Urothelium cell line (cell line): ENCODE results near the gene FAM3A.
A peak's percentile ranks its signal among the peaks of the same experiment; 100 is the strongest.

Experiments used
- DNase-seq: peaks from one replicate; pipeline ENCODE4 v3.0.0; 2011; ENCODE audit warnings: low spot score, mixed read lengths
- FAIRE-seq: peaks from 2 replicates; lab custom pipeline; 2011; peaks lifted over from hg19 to GRCh38; lab: Jason Lieb, UNC

The FAM3A gene

GRCh38 chrX:154534526-154535322 lies 18.7 kb upstream of the FAM3A start:
- peak; percentile 90 for FAIRE-seq

DNA sequence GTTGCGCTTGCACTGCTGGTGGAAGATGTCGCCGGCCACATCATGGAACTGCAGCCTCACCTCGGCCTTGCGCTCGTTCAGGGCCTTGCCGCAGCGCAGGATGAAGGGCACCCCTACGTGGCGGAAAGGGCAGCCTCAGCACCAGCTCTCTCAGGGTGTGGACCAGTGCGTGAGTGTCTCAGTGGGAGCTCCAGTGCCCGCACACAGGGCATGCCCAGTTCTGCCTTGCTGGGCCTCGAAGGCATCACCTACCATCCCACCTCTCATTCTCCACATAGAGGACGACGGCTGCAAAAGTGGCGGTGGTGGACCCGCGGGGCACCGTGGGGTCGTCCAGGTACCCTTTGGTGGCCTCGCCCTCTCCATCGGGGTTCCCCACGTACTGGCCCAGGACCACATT lies 16.7 kb upstream of the FAM3A start:
- FAIRE-seq (no peak), DNase-seq (no peak)

More at GRCh38 chrX:154534526-154535322, 18.7 kb upstream of the FAM3A start:
- peak; percentile 80 for DNase-seq

DNA sequence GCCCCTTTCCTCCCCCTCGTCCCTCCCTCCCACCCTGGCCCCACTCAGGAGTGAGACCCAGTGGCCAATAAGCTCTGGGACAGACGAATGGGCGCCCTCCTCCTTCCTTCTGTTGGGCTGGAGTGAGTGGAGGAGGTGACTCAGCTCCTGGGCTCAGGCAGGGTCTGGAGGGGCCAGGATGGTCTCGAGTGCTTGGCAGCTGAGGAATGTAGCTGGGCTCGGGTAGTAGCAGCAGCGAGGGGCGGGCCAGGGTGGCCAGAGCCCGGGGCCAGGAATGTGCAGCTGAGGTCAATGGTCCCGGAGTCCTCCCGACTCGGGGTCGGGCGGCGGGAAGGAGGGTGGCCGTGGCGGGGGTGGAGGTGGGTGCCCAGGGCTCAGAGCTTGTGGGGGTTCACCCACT lies 15.6 kb upstream of the FAM3A start:
- FAIRE-seq, result no peak

GRCh38 chrX:154530286-154530685 lies 14.3 kb upstream of the FAM3A start:
- no peak for DNase-seq
- no peak for FAIRE-seq

More for the DNA sequence above, 15.6 kb upstream of the FAM3A start:
- DNase-seq, result no peak

DNA sequence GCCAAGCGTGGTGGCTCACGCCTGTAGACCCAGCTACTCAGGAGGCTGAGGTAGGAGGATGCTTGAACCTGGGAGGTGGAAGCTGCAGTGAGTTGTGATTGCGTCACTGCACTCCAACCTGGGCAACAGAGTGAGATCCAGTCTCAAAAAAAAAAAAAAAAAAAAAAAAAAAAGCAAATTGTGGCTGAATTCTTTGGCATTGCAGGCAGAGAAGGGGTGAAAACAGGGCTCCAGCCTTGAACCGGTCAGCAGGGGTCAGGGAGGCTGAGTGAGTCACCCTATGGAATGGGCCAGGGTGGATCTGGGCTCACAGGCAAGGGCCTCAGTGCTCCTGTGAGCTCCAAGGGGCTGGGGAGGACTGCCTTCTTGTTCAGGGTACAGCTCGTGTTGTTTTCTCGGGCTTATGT lies 13.2 kb upstream of the FAM3A start:
- DNase-seq, result no peak
- FAIRE-seq, result no peak

- peak; percentile 72 for DNase-seq
- no peak for FAIRE-seq
Observed at GRCh38 chrX:154526901-154527675, 11.1 kb upstream of the FAM3A start.

DNA sequence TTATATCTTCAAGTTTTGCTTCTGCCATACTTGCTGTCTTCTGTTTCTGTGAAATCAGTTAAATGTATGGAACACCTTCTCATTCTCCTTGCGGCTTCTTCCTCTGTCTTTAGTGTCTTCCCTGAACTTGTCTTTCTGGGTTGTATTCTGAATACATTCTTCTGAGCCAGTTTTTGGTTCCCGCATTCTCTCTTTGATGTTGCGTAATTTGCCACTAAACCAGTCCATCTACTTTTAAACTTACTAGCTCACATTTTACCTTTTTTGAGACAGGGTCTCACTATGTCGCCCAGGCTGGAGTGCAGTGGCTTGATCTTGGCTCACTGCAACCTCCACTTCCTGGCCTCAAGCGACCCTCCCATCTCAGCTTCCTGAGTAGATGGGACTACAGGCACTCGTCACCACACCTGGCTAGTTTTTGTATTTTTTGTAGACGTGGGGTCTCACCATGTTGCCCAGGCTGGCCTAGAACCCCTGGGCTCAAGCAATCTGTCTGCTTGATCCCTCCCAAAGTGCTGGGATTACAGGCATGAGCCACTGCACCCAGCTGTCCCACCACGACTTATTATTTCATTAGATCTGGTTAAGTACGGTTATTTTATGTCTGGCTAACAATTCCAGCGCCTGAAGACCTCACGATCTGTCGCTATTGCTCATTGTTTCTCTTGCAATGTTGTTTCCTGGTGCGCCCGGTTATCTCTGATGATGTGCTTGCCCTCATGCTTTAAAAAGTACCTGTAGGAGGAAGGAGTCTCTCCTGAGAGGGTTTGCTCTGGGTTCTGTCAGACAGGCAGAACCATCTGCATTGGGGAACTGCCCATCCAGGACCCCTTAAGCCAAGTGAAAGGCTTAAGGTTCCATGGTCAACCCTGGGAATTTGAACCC lies 9.8 kb upstream of the FAM3A start:
- DNase-seq (no peak), FAIRE-seq (no peak)

DNA sequence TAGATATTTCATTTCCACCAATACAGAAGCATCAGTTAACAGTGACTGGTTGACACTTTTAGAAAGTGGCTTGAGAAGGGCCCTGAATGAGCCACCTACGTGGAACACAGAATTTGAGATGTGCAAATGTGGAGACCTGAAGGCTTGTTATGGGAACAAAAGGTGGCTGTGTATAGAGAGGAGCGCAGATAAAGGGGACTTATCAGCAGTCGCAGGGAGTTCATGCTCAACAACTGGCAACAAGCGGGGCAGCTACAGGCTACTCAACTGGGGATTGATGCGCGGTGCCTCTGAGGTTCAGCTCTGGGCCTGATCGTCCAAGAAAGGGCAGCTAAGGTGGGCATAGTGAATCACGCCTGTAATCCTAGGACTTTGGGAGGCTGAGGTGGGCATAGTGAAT lies 3.4 kb upstream of the FAM3A start:
- FAIRE-seq (no peak), DNase-seq (no peak)

DNA sequence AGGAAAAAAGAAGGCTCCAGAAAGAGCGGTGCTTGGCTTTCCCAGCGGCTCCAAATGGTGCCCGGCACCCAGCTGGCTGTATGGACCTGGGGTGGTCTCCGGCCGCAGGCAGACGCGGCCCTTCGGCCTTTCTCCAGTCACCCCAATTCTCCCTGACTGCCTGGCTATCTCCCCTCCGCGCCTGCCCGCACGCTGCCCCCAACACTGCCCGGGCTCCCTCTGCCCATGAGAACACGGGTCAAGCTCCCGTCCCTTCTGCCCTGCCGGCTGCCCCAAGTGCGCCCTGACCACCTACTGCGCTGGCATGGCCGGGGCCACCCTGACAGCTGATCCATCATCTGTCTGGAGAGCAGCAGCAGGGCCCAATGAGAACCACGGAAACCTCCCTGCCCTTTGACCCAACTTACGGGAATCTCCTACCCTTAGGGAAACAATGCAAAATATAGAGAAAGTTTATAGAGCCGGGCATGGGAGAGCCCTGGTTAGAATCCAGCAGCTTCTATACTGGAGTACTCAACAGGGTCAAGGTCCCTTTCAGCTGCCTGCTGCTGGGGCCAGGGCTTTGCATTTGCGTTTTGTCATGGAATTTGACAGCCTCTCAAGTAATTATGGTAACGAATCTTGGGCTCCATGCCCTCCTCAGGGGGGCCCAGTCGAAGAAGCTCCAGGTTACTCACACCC lies 1.2 kb upstream of the FAM3A start:
- DNase-seq (no peak), FAIRE-seq (no peak)

DNA sequence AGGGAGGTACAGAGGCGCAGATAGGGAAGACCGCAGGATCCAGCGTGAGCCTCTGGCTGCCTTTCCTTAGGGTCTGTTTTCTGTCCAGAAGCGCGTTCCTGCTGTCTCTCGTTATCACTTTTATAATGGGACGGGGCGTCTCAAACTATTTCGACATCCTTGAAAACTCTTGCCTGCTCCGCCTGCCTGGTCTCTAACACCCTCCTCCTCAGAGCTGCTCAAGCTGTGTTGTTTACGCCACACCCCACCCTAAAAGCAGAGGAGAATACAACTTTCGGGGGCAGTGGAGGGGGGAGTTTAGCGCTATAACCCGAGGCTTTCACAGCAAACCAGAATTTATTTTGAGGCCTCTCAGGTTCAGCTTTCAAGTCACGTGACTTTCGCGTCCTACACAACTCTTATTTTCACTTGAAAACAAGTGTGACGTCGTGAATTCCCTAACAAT lies 646 bp upstream of the FAM3A start:
- DNase-seq (no peak), FAIRE-seq (no peak)

- no peak for FAIRE-seq
Observed at GRCh38 chrX:154515090-154515965, 704 bp downstream of the FAM3A start.

DNA sequence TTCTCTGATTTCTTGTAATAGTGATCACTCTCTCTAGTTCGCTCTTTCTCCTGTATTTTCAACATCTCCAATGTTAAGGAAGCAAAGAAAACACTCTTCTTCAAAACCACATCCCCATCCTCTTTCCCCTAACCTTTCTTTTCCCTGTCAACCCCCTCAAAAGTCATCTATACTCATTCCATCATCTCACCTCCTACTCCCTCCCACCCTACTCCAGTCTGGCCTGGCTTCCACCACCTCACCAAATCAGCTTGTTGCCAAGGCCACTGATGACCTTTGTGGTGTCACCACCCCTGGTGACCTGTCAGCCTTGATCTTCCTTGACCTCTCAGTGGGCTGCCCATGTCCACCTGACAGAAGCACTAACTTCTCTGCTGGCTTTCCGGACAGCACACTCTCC lies 2.3 kb downstream of the FAM3A start:
- no peak for FAIRE-seq
- DNase-seq, result no peak

More at GRCh38 chrX:154515090-154515965, 704 bp downstream of the FAM3A start:
- no peak for DNase-seq

DNA sequence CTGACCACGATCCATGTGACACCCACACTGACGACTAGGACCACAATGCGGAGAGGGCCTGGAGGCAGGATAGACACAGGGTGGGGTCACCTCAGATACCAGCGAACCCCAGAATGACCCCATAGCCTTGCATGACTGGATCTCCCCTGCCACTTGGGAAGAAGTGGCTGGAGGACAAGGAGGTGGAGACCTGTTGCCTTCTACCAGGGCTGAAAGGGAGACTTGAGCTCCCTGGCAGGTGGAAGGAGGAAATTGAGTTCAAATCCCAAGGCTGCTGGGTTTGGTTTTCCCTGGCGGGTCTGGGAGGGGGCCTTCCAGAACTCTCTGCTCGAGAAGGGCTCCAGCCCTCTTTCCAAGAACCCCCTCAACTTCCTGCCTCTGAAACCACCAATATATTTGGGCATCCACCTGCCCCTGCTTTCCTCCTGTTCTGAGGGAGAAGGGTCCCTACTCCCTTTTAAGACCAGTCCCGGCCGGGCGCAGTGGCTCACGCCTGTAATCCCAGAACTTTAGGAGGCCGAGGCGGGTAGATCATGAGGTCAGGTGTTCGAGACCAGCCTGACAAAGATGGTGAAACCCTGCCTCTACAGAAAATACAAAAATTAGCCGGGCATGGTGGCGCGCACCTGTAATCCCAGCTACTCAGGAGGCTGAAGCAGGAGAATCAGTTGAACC lies 3.0 kb downstream of the FAM3A start:
- FAIRE-seq (no peak), DNase-seq (no peak)

- DNase-seq (no peak), FAIRE-seq (no peak)
Observed at GRCh38 chrX:154511761-154512160, 4.3 kb downstream of the FAM3A start.

GRCh38 chrX:154509455-154509854 lies 6.6 kb downstream of the FAM3A start:
- no peak for DNase-seq
- FAIRE-seq, result no peak

- FAIRE-seq, result no peak
- no peak for DNase-seq
Observed at GRCh38 chrX:154508384-154508745, 7.7 kb downstream of the FAM3A start.

- no peak for FAIRE-seq
Observed at GRCh38 chrX:154507673-154508383, 8.2 kb downstream of the FAM3A start.

More at GRCh38 chrX:154507673-154508383, 8.2 kb downstream of the FAM3A start:
- no peak for DNase-seq
